GOT3 (cell line): ENCODE measurements around the gene PFKFB3.
A peak's percentile ranks its signal among the peaks of the same experiment; 100 is the strongest.
"Not testable (repeated sequence)": the region's sequence is repeated elsewhere in the genome, so short reads cannot be mapped to it uniquely, and the experiment has no call there.

ENCODE experiments used
- DNase-seq: peaks from one replicate; lab custom pipeline; 2025; ENCODE audit warnings: mixed read lengths; lab: John Stamatoyannopoulos, UW

The PFKFB3 gene

GRCh38 chr10:6236349-6237198 is 33.8 kb downstream of the PFKFB3 start:
- DNase-seq: no peak

GRCh38 chr10:6237199-6237530 is 34.4 kb downstream of the PFKFB3 start:
- no peak for DNase-seq

GRCh38 chr10:6238587-6239212 is 36.0 kb downstream of the PFKFB3 start:
- not testable (repeated sequence) for DNase-seq

GRCh38 chr10:6239213-6239991 is 36.7 kb downstream of the PFKFB3 start:
- peak; percentile 44 for DNase-seq

GRCh38 chr10:6240254-6240653 is 37.5 kb downstream of the PFKFB3 start:
- DNase-seq: no peak

- DNase-seq: no peak
Observed at GRCh38 chr10:6242089-6242488, 39.4 kb downstream of the PFKFB3 start.

GRCh38 chr10:6244510-6244909 is 41.8 kb downstream of the PFKFB3 start:
- no peak for DNase-seq

- DNase-seq: no peak
Observed at GRCh38 chr10:6247041-6247712, 44.4 kb downstream of the PFKFB3 start.

GRCh38 chr10:6248908-6249307 is 46.2 kb downstream of the PFKFB3 start:
- DNase-seq: not testable (repeated sequence)

- no peak for DNase-seq
Observed at GRCh38 chr10:6249698-6250097, 47.0 kb downstream of the PFKFB3 start.

GRCh38 chr10:6250745-6251144 is 48.0 kb downstream of the PFKFB3 start:
- DNase-seq: no peak

- no peak for DNase-seq
Observed at GRCh38 chr10:6254201-6254600, 51.5 kb downstream of the PFKFB3 start.

- no peak for DNase-seq
Observed at GRCh38 chr10:6255548-6256061, 52.9 kb downstream of the PFKFB3 start.

- DNase-seq: no peak
Observed at GRCh38 chr10:6256439-6256838, 53.7 kb downstream of the PFKFB3 start.

- DNase-seq: no peak
Observed at GRCh38 chr10:6259153-6259552, 56.4 kb downstream of the PFKFB3 start.

GRCh38 chr10:6260843-6261242 is 58.1 kb downstream of the PFKFB3 start:
- no peak for DNase-seq

GRCh38 chr10:6267941-6268340 is 65.2 kb downstream of the PFKFB3 start:
- no peak for DNase-seq

GRCh38 chr10:6269432-6269831 is 66.7 kb downstream of the PFKFB3 start:
- DNase-seq: no peak

- no peak for DNase-seq
Observed at GRCh38 chr10:6269953-6270867, 67.5 kb downstream of the PFKFB3 start.

GRCh38 chr10:6270951-6271350 is 68.2 kb downstream of the PFKFB3 start:
- no peak for DNase-seq

- no peak for DNase-seq
Observed at GRCh38 chr10:6271663-6272062, 68.9 kb downstream of the PFKFB3 start.
